Breast epithelium (tissue), 3 donors: ENCODE data around the gene SRGAP1.

Experiments used
- CTCF ChIP-seq, 3 donors: fragments of 450-650 bp; IDR thresholded peaks; one replicate each; pipeline ENCODE4 v1.5.1; 2016 to 2017; ENCODE audit warnings: antibody characterized with exemption in 3 of 3, mild to moderate bottlenecking in 3 of 3, moderate library complexity in 3 of 3
- POLR2AphosphoS5 ChIP-seq, 3 donors: sonication (generic); formaldehyde crosslinking; IDR thresholded peaks; one replicate each; pipeline ENCODE4 v1.6.1; 2017; ENCODE audit warnings: antibody characterized with exemption in 3 of 3

GRCh38 chr12:64203775-64204174, 359.3 kb downstream of the SRGAP1 start:
- TF ChIP-seq CTCF (IDR thresholded peaks at IDR 0.05) (no peak), POLR2AphosphoS5 (IDR thresholded peaks at IDR 0.05) (no peak)
